Osteoblast (primary cell): ENCODE measurements around the gene DOCK1. TPM values are rescaled to one million over a fixed set of nuclear protein-coding genes. Genes with fewer than 3 reads are reported as not detected.

Experiments
- DNase-seq: peaks from one replicate; pipeline ENCODE4 v3.0.0; 2011; ENCODE audit warnings: low spot score, mixed read lengths; ENCODE audit not compliant: insufficient read length; ENCODE audit errors: missing footprints
- H2AFZ ChIP-seq: 2 replicates; pipeline ENCODE4 v1.6.0; 2011; ENCODE audit warnings: mild to moderate bottlenecking, low read length
- H3K27ac ChIP-seq: 2 replicates; pipeline ENCODE4 v1.5.1; 2011; ENCODE audit warnings: mild to moderate bottlenecking, low read depth, low read length, moderate library complexity
- H3K27me3 ChIP-seq: 2 replicates; pipeline ENCODE4 v1.6.0; 2012; ENCODE audit warnings: mild to moderate bottlenecking, control low read depth, inconsistent platforms, low read length, moderate library complexity; ENCODE audit not compliant: insufficient read depth
- H3K36me3 ChIP-seq: 2 replicates; pipeline ENCODE4 v1.5.1; 2011; ENCODE audit warnings: mild to moderate bottlenecking, low read length, control low read depth, moderate library complexity; ENCODE audit not compliant: insufficient read depth
- H3K4me1 ChIP-seq: 2 replicates; pipeline ENCODE4 v1.5.1; 2011; ENCODE audit warnings: mild to moderate bottlenecking, low read length, control low read depth, moderate library complexity; ENCODE audit not compliant: insufficient read depth
- H3K4me2 ChIP-seq: 2 replicates; pipeline ENCODE4 v1.6.0; 2011; ENCODE audit warnings: mild to moderate bottlenecking, low read length; ENCODE audit not compliant: insufficient read depth
- H3K4me3 ChIP-seq: fragments of 200-600 bp; sonication (generic); 3 replicates; pipeline ENCODE4 v1.5.1; 2012; ENCODE audit warnings: mild to moderate bottlenecking, low read length, inconsistent platforms; ENCODE audit not compliant: insufficient read depth
- H3K79me2 ChIP-seq: 2 replicates; pipeline ENCODE4 v1.6.0; 2012; ENCODE audit warnings: mild to moderate bottlenecking, low read length, control low read depth, inconsistent platforms; ENCODE audit not compliant: insufficient read depth
- H3K9me3 ChIP-seq: 2 replicates; pipeline ENCODE4 v1.5.1; 2011; ENCODE audit warnings: low read depth, low read length, control low read depth
- H4K20me1 ChIP-seq: 2 replicates; pipeline ENCODE4 v1.6.0; 2012; ENCODE audit warnings: mild to moderate bottlenecking, low read length, control low read depth; ENCODE audit not compliant: insufficient read depth
- CTCF ChIP-seq: IDR thresholded peaks from 2 replicates; pipeline ENCODE4 v1.5.1; 2011; ENCODE audit warnings: mild to moderate bottlenecking, low read depth, low read length, moderate library complexity; ENCODE audit errors: extremely low read depth
- total RNA-seq: library from RNA; depleted of rRNA; stranded (reverse); fragments of >200 nt; gene quantifications from 2 replicates; pipeline ENCODE4 v1.2.3, GENCODE V29; 2012

Gene DOCK1
- total RNA-seq, 1 donor = 80.3 TPM

GRCh38 chr10:127399668-127400067, 494.4 kb downstream of the DOCK1 start:
- no peak overlapping the region for H3K4me3 ChIP-seq
- H3K27me3 ChIP-seq = no peaks in the 10 kb centered on the region
- H3K36me3 ChIP-seq = peaks cover 10% of the 10 kb centered on the region
- no peak overlapping the region for H3K4me2 ChIP-seq
- no peak overlapping the region for H3K27ac ChIP-seq
- no peaks in the 10 kb centered on the region for H3K79me2 ChIP-seq
- peaks cover 7% of the 10 kb centered on the region for H4K20me1 ChIP-seq
- TF ChIP-seq CTCF = no peak
- no peak for DNase-seq
- peaks cover 10% of the 10 kb centered on the region for H3K4me1 ChIP-seq
- no peak overlapping the region for H2AFZ ChIP-seq
- no peaks in the 10 kb centered on the region for H3K9me3 ChIP-seq

- Histone ChIP-seq H3K4me3 (no peak overlapping the region), H3K27ac (no peak overlapping the region), H3K4me1 (peaks cover 10% of the 10 kb centered on the region), H3K27me3 (no peaks in the 10 kb centered on the region), H4K20me1 (peaks cover 7% of the 10 kb centered on the region), H3K9me3 (no peaks in the 10 kb centered on the region), H3K4me2 (no peak overlapping the region), H3K79me2 (no peaks in the 10 kb centered on the region), H3K36me3 (peaks cover 10% of the 10 kb centered on the region), H2AFZ (no peak overlapping the region)
- TF ChIP-seq CTCF = no peak
- DNase-seq = no peak
Observed at GRCh38 chr10:127400216-127400615, 495.0 kb downstream of the DOCK1 start.

GRCh38 chr10:127402596-127403409, 497.6 kb downstream of the DOCK1 start:
- no peaks in the 10 kb centered on the region for H3K79me2 ChIP-seq
- H2AFZ ChIP-seq = no peak overlapping the region
- no peak overlapping the region for H3K4me2 ChIP-seq
- peaks cover 10% of the 10 kb centered on the region for H3K4me1 ChIP-seq
- H3K9me3 ChIP-seq = no peaks in the 10 kb centered on the region
- peaks cover 11% of the 10 kb centered on the region for H3K36me3 ChIP-seq
- peaks cover 7% of the 10 kb centered on the region for H4K20me1 ChIP-seq
- H3K4me3 ChIP-seq = no peak overlapping the region
- DNase-seq = no peak
- no peak for TF ChIP-seq CTCF
- H3K27me3 ChIP-seq = no peaks in the 10 kb centered on the region
- H3K27ac ChIP-seq = no peak overlapping the region

GRCh38 chr10:127405221-127405620, 500.0 kb downstream of the DOCK1 start:
- Histone ChIP-seq H3K9me3 (no peaks in the 10 kb centered on the region), H3K27ac (no peak overlapping the region), H3K27me3 (no peaks in the 10 kb centered on the region), H2AFZ (no peak overlapping the region), H3K79me2 (no peaks in the 10 kb centered on the region), H3K4me1 (no peaks in the 10 kb centered on the region), H3K36me3 (peaks cover 15% of the 10 kb centered on the region), H3K4me3 (no peak overlapping the region), H4K20me1 (no peaks in the 10 kb centered on the region), H3K4me2 (no peak overlapping the region)
- no peak for DNase-seq
- no peak for TF ChIP-seq CTCF
